Measurements from ENCODE around the gene CLINT1.
"Not testable (repeated sequence)": the region's sequence is repeated elsewhere in the genome, so short reads cannot be mapped to it uniquely, and the experiment has no call there.

The CLINT1 gene

GRCh38 chr5:157881498-157881897 lies 22.6 kb upstream of the CLINT1 start:
- not testable (repeated sequence) for H3K36me3 Mint-ChIP-seq (ENCODE audit: insufficient read depth); ATAC-seq (replicated peaks; ENCODE audit: extremely low read depth, poor library complexity, severe bottlenecking); H3K27me3 Mint-ChIP-seq; H3K9me3 Mint-ChIP-seq; DNase-seq (ENCODE audit: low spot score in 2 of 2); H3K4me1 Mint-ChIP-seq; H3K4me3 Mint-ChIP-seq; H3K27ac Mint-ChIP-seq (ENCODE audit: low read depth)

DNA sequence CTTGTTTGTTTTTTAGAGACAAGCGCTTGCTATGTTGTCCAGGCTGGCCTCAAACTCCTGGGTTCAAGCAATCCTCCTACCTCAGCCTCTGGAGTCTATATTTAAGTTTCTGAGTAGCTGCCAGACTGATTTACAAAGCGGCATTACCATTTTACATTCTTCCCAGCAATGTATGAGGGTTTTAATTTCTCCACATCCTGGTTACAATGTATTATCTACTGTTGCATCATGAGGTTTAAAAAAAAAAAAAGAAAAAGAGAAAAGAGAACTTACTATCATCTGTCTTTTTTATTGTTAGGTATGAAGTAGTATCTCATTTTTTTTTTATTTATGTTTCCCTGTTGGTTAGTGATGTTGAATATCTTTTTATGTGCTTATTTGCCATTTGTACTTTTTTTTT lies 18.9 kb upstream of the CLINT1 start:
- Mint-ChIP-seq H3K36me3 (ENCODE audit: insufficient read depth) (no peaks in the 10 kb centered on the region), H3K27me3 (peaks cover 7% of the 10 kb centered on the region), H3K9me3 (no peaks in the 10 kb centered on the region), H3K4me3 (no peak overlapping the region), H3K27ac (ENCODE audit: low read depth) (no peak overlapping the region), H3K4me1 (no peaks in the 10 kb centered on the region)
- DNase-seq (ENCODE audit: low spot score in 2 of 2) (no peak), ATAC-seq (replicated peaks; ENCODE audit: extremely low read depth, poor library complexity, severe bottlenecking) (no peak)

GRCh38 chr5:157874861-157875260 lies 15.9 kb upstream of the CLINT1 start:
- H3K36me3 Mint-ChIP-seq (ENCODE audit: insufficient read depth): no peaks in the 10 kb centered on the region
- H3K4me3 Mint-ChIP-seq: no peak overlapping the region
- ATAC-seq (replicated peaks; ENCODE audit: extremely low read depth, poor library complexity, severe bottlenecking) (no peak), DNase-seq (ENCODE audit: low spot score in 2 of 2) (no peak)
- peaks cover 12% of the 10 kb centered on the region for H3K27me3 Mint-ChIP-seq
- no peaks in the 10 kb centered on the region for H3K9me3 Mint-ChIP-seq
- H3K4me1 Mint-ChIP-seq: no peaks in the 10 kb centered on the region
- H3K27ac Mint-ChIP-seq (ENCODE audit: low read depth): no peak overlapping the region

DNA sequence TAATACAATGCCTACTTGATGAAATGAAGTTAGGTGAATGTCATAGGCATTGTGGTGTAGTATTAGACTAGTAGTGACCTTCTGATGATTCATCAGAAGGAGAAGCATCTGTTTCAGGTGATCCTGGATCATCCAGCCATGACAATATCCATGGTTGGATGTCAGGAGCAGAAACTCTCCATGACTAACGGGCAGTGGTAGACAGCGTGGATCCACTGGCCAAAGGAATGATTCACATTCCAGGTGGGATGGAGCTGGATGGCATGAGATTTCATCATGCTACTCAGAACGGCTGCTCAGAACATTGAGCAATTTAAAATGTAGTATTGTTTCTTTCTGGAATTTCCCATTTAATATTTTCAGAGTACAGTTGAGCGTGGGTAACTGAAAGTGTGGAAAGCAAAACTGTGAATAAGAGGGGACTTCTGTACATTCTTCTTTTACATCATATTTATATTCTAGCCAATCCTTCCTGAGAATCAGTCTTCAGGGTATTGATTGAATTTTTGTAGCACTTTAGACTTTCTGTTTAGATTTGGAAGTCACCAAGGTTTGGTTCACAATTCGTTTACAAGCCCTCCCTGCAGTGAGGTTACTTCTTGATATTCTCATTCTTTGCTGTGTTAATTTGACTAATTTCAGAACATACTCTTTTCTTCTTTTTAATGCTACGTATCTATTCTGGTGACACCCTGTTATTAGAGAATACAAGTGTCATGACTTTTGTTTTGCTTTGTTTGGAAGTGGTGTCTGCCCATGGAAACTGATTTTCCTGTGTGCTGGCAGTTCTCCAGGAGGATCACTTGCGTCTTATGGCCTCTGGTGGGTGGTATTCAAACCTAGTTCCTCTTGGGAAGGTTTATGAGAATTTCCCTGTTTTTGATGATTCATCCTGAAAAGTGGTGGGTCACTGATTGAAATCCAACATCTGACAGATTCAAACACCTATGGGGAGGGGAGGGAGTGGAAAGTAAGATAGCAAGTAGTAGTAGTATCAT lies 12.2 kb upstream of the CLINT1 start:
- DNase-seq (ENCODE audit: low spot score in 2 of 2) (no peak), ATAC-seq (replicated peaks; ENCODE audit: extremely low read depth, poor library complexity, severe bottlenecking) (no peak)
- H3K27ac Mint-ChIP-seq (ENCODE audit: low read depth): no peak overlapping the region
- no peaks in the 10 kb centered on the region for H3K9me3 Mint-ChIP-seq
- no peaks in the 10 kb centered on the region for H3K36me3 Mint-ChIP-seq (ENCODE audit: insufficient read depth)
- no peaks in the 10 kb centered on the region for H3K4me1 Mint-ChIP-seq
- H3K4me3 Mint-ChIP-seq: no peak overlapping the region
- H3K27me3 Mint-ChIP-seq: peaks cover 12% of the 10 kb centered on the region

- H3K4me1 Mint-ChIP-seq: no peaks in the 10 kb centered on the region
- H3K36me3 Mint-ChIP-seq (ENCODE audit: insufficient read depth): no peaks in the 10 kb centered on the region
- no peak overlapping the region for H3K27ac Mint-ChIP-seq (ENCODE audit: low read depth)
- H3K4me3 Mint-ChIP-seq: no peak overlapping the region
- no peak for ATAC-seq (replicated peaks; ENCODE audit: extremely low read depth, poor library complexity, severe bottlenecking)
- H3K9me3 Mint-ChIP-seq: no peaks in the 10 kb centered on the region
- no peak for DNase-seq (ENCODE audit: low spot score in 2 of 2)
- H3K27me3 Mint-ChIP-seq: peaks cover 12% of the 10 kb centered on the region
Measured at GRCh38 chr5:157867751-157868387, 8.9 kb upstream of the CLINT1 start.

- H3K27ac Mint-ChIP-seq (ENCODE audit: low read depth): no peak overlapping the region
- H3K27me3 Mint-ChIP-seq: peaks cover 11% of the 10 kb centered on the region
- no peaks in the 10 kb centered on the region for H3K36me3 Mint-ChIP-seq (ENCODE audit: insufficient read depth)
- H3K4me1 Mint-ChIP-seq: no peaks in the 10 kb centered on the region
- DNase-seq (ENCODE audit: low spot score in 2 of 2): no peak
- no peak for ATAC-seq (replicated peaks; ENCODE audit: extremely low read depth, poor library complexity, severe bottlenecking)
- H3K9me3 Mint-ChIP-seq: no peaks in the 10 kb centered on the region
- H3K4me3 Mint-ChIP-seq: no peak overlapping the region
Measured at GRCh38 chr5:157866536-157866935, 7.6 kb upstream of the CLINT1 start.

GRCh38 chr5:157865781-157866180 lies 6.8 kb upstream of the CLINT1 start:
- Mint-ChIP-seq H3K4me1 (peaks cover 7% of the 10 kb centered on the region), H3K27ac (ENCODE audit: low read depth) (no peak overlapping the region), H3K4me3 (no peak overlapping the region), H3K27me3 (peaks cover 4% of the 10 kb centered on the region), H3K9me3 (no peaks in the 10 kb centered on the region), H3K36me3 (ENCODE audit: insufficient read depth) (no peaks in the 10 kb centered on the region)
- no peak for DNase-seq (ENCODE audit: low spot score in 2 of 2)
- no peak for ATAC-seq (replicated peaks; ENCODE audit: extremely low read depth, poor library complexity, severe bottlenecking)

DNA sequence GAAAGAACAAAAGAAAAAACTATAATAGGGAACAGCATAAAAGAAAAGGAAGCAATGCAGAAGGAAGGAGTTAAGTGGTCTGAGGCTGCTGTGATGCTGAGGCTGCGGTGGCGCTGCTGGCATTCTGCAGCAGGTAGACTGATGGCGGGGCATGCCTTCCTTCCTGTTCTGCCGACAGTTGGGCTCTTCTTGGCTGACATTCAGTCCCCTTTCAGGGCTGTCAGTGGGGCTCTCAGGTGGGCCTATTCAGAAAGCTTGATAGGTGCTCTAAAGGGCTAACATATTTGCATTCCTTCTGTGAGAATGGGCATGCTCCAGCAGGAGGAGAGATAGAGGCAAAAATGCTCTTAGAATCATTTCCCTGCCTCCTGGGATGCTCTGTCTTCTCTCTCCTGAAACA lies 5.1 kb upstream of the CLINT1 start:
- ATAC-seq (replicated peaks; ENCODE audit: extremely low read depth, poor library complexity, severe bottlenecking) (no peak), DNase-seq (ENCODE audit: low spot score in 2 of 2) (no peak)
- Mint-ChIP-seq H3K36me3 (ENCODE audit: insufficient read depth) (no peaks in the 10 kb centered on the region), H3K9me3 (no peaks in the 10 kb centered on the region), H3K4me1 (peaks cover 15% of the 10 kb centered on the region), H3K4me3 (no peak overlapping the region), H3K27ac (ENCODE audit: low read depth) (no peak overlapping the region), H3K27me3 (no peaks in the 10 kb centered on the region)

DNA sequence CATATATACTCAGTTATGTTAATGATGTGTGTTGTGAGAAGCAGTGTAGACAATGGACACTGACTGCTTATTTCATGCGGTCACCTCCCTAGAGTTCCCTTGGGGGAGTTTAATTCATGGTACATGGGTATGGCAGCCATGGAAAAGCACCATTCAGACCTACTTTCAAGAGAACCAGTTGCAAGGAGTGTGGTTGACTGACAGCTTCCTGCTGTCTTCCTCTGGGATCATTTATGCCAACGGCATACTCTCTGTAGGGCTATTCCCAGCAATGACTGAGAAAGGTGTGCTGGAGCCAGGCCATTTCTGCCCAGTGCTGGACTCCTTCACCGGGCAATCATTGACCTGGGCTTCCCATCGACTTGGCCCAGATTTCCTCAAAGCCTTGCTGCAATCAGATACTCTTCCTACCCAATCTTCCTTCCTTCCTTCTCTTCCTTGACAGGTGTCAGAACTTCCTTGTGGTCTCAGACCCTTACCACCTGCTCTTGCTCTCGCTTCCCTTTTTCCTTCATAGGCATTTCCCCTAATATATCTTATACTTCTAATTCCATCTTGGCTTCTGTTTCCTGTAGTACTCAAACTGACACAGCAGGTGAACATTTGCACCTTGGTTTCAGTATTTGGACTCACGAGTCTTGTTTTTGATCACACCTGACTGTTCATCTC lies 3.4 kb upstream of the CLINT1 start:
- Mint-ChIP-seq H3K27ac (ENCODE audit: low read depth) (no peak overlapping the region), H3K27me3 (no peaks in the 10 kb centered on the region), H3K4me3 (no peak overlapping the region), H3K9me3 (no peaks in the 10 kb centered on the region), H3K4me1 (peaks cover 31% of the 10 kb centered on the region), H3K36me3 (ENCODE audit: insufficient read depth) (peaks cover 10% of the 10 kb centered on the region)
- ATAC-seq (replicated peaks; ENCODE audit: extremely low read depth, poor library complexity, severe bottlenecking) (no peak), DNase-seq (ENCODE audit: low spot score in 2 of 2) (no peak)

DNA sequence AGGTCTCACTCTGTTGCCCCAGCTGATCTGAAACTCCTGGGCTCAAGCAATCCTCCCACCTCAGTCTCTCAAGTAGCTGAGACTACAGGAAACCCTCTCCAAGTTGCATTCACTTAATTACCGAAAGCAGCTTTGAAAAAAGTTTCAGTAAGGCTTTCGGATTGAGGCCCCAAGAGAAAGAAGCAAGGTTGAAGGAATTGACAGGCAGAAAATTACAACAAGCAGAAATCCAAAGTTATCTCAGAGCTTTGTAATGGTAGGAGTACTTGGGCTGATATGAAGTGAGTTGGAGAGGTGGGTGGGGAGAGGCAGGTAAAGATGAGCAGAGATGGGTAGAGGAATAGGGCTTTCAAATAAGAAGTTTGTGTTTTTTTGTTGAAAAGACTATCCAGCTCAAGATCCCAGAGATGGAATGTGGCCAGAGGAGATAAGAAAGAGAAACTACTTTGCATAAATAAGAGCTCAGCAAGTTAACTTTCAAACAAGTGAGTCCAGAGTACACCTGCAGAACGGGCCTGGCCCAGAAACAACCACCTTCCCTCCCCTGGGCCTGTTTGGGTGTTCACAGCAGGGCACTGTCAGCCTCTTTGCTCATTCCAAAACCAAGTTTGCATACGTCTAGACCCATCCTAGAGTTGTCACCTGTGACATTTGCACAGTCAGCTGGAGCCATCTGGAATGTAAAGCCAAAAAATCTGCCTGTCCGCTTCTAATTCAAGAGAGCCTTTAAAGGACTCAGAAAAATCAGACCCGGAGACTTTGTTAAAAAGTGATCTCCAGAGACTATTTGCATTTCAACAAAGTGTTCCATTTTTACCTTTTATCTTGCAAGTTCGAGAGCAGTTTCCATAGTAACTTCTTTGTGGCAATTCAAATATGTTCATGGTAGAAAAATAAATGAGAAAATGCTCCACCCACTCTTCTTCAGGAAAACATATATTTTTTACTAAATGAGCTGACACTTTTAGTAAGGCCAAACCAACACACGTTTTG lies 2.2 kb upstream of the CLINT1 start:
- Mint-ChIP-seq H3K36me3 (ENCODE audit: insufficient read depth) (peaks cover 10% of the 10 kb centered on the region), H3K27ac (ENCODE audit: low read depth) (no peak overlapping the region), H3K4me1 (peaks cover 41% of the 10 kb centered on the region), H3K4me3 (no peak overlapping the region), H3K9me3 (no peaks in the 10 kb centered on the region), H3K27me3 (no peaks in the 10 kb centered on the region)
- ATAC-seq (replicated peaks; ENCODE audit: extremely low read depth, poor library complexity, severe bottlenecking): no peak
- DNase-seq (ENCODE audit: low spot score in 2 of 2): no peak

- Mint-ChIP-seq H3K4me3 (peak overlapping the region; percentile 96), H3K27ac (ENCODE audit: low read depth) (peak overlapping the region; percentile 93), H3K27me3 (no peaks in the 10 kb centered on the region), H3K36me3 (ENCODE audit: insufficient read depth) (peaks cover 14% of the 10 kb centered on the region), H3K4me1 (peaks cover 54% of the 10 kb centered on the region), H3K9me3 (no peaks in the 10 kb centered on the region)
- ATAC-seq (replicated peaks; ENCODE audit: extremely low read depth, poor library complexity, severe bottlenecking) (no peak), DNase-seq (ENCODE audit: low spot score in 2 of 2) (no peak)
Measured at GRCh38 chr5:157859227-157859575, 256 bp upstream of the CLINT1 start.
